NCI-H524 (cell line): Measurements from ENCODE around the gene DPY30.
A peak's percentile ranks its signal among the peaks of the same experiment; 100 is the strongest.
"Not testable (repeated sequence)": the region's sequence is repeated elsewhere in the genome, so short reads cannot be mapped to it uniquely, and the experiment has no call there.

Experiments
- DNase-seq, 2 experiments: peaks; one replicate each; lab custom pipeline; 2025; lab: John Stamatoyannopoulos, UW

DPY30 gene

DNA sequence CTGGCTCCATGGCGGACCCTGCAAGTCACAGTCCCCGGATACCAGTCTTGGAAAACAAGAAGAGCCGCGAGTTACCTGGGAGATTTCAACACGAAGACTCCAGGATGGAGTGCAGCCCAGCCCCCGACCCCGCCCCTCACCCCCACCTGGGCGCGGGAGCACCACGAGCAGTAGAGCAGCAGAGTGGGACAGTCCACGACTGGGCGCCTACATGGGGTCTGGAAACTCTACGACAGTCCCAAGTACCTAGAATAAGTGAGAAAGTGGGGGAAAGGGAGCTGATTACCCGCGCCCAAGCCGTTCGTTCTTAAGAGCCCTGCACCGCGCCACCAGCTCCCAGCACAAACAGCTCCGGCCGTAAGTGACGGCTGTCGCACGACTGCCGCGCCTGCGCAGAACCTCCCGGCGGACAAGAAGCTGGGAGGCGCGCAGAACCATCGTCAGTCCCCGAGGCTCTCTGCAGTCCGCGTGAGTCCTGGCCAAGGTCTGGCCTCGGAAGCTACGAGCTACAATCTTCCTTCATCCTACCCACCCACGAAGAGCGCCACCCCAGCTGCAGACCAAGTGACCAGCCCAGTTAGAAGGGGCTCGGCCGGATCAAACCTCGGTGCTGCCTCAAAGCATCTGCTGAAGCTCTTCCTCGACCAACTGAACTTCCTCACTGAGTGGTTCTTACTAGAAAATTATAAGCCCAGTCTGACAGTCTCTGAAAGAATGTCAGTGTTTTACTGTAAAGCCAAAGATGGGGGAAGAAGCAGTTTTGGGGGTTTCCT, at the start of gene DPY30:
Gene DPY30, minus strand, starts transcription at position 359 of the 773 bp plus-strand sequence. Its CDS starts 349 bp downstream, at position 10.
- DNase-seq = peak; percentile 62 to 93

DNA sequence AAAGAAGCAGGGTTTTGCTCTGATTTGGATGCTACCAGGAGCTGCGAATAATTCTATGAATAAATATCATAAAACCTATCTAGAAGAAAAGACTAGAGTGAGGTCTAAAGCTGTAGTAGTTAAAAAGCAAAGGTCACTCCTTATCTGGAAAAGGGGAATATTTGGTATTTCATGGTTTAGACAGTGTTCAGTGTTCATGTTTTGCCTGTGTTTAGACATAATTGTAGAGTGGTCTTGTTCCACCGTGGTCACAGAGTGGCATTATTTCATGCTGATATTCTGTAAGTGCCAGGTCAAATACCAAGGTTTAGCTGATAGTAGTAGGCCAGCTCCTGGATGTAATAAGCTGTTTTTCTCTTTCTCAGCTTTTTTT, 34.5 kb upstream of the DPY30 start:
- DNase-seq = no peak

DNA sequence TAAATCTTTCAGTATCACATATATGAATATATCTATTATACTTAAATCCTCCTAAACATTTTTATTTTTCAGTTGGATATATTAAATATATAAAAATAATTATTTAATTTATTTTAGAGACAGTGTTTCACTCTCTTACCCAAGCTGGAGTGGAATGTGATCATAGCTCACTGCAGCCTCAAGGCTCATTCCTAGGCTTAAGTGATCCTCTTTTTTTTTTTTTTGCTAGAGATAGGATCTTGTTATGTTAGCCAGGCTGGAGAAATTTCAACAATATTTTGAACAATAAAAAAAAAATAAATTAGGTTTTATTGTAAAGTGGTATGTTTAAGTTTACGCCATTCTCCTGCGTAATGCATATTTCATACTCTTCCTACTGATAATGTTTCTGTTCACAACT, 27.9 kb upstream of the DPY30 start:
- DNase-seq = no peak

DNA sequence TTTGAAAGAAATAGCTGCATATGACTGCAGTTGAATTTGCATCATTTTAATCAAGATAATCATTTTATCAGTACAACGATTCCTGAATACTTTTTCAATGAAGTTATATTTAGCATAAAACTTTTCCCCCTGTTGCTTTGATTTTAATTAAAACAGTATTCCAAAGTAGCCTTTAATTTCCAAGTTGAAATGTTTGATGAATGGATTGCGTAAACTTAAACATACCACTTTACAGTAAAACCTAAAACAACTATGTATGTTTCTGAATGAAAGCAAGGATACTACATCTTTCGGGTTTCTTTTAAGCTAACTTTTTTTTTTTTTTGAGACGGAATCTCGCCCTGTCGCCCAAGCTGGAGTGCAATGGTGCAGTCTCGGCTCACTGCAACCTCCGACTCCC, 25.1 kb upstream of the DPY30 start:
- DNase-seq = no peak

DNA sequence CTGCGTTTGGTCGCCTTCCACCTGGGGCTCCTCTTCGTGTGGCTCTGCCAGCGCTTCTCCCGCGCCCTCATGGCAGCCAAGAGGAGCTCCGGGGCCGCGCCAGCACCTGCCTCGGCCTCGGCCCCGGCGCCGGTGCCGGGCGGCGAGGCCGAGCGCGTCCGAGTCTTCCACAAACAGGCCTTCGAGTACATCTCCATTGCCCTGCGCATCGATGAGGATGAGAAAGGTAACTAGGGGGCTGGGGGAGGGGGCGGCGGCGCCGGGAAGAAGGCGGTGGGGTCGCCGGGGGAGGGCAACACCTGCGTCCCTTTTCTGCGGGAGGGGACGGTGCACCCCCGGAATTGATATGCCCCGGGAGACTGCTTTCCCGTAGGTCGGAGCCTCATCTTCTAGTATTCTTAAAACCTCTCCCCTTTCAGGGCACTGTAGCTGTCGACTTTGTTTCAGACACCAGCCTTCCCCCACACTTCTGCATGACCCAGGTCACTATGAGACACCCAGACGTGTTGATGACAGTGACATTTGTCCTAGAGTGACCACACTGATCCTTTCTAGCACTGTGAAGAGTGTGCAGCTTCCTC, 24.5 kb upstream of the DPY30 start:
- DNase-seq = peak in 1 of 2 experiments; percentile 43

DNA sequence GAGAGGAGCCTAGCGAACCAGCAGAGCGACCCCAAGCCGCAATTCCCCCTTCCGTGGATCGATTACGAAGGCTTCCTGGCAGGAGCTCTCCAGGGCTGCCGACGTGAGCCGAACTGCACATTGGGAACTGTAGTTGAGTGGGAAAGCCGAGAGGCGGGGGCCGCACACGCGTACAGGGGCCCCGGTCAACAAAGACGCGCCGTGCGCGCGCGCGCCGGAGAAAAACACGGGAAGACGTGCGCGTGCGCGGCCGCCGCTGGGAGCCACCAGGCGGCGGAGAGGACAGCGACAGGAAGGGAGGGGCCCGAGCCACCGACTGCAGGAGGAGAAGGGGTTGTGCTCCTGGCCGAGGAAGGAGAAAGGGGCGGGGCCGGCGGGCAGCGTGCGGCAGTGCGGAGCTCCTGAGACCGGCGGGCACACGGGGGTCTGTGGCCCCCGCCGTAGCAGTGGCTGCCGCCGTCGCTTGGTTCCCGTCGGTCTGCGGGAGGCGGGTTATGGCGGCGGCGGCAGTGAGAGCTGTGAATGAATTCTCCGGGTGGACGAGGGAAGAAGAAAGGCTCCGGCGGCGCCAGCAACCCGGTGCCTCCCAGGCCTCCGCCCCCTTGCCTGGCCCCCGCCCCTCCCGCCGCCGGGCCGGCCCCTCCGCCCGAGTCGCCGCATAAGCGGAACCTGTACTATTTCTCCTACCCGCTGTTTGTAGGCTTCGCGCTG, 23.9 kb upstream of the DPY30 start, which contains the start of gene SPAST:
Gene SPAST, plus strand, starts transcription at position 247 of the 711 bp plus-strand sequence. Its CDS starts 276 bp downstream, at position 523.
- peak; percentile 98 to 99 for DNase-seq

DNA sequence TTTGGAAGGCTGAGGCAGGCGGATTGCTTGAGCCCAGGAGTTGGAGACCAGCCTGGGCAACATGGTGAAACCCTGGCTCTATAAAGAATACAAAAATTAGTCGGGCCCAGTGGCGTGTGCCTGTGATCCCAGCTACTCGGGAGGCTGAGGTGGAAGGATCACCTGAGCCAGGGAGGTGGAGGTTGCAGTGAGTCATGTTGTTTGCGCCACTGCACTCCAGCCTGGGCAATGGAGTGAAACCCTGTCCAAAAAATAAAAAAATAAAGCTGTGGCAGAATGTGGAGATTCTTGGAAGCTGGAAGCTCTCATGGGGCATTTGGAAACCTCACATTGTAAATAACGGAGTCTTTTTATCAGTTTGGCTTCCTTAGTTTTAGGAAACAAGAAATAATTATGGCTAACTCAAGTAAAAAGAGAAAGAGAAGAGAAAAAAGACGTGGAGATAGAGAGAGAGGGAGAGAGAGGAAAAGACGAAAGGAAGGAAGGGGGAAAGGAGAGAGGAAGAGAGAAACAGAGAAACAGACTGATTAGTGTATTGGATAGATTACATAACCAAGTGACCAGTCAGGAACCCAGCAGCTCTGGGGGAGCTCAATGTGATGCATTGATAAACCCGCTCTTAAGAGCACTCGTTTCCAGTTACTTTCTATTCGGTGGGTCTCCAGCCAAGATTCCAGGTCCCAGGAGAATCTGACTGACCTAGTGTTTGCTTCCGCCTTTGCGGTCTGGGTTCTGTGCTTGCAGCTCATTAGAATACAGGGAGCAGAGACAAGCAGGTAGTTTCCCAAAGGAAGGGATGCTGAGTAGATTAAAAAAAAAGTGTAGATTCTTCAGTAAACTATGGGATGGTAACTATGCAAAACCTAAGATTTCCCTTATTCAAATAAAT, 22.6 kb upstream of the DPY30 start:
- DNase-seq = peak in 1 of 2 experiments; percentile 40

DNA sequence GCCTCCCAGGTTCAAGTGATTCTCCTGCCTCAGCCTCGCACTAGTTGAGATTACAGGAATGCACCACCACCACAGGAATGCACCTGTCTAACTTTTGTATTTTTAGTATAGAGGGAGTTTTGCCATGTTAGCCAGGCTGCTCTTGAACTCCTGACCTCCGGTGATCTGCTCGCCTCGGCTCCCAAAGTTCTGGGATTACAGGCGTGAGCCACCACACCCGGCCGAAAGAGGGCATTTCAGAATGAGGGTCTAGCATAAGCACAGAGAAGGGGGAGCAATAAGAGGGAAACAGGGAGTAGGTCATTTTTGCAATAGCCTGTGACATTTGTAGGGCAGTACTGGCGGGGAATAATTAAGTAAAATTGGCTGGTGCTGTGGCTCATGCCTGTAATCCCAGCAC, 21.8 kb upstream of the DPY30 start:
- no peak for DNase-seq

DNA sequence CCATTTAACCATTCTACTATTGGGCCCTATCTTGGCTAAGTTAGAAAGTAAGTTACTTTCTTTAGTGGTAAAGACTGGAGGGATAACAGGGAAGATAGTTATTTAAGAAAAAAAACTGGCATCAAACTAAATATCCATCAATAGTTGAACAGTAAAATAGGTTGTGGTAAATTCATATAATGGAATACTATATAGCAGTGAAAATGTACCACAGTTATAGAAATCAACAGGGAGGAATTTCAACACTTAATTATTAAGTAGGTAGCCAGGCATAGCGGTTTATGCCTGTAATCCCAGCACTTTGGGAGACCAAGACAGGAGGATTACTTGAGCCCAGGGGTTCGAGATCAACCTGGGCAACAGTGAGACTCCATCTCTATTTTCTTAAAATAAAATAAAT, 20.7 kb upstream of the DPY30 start:
- DNase-seq = no peak

DNA sequence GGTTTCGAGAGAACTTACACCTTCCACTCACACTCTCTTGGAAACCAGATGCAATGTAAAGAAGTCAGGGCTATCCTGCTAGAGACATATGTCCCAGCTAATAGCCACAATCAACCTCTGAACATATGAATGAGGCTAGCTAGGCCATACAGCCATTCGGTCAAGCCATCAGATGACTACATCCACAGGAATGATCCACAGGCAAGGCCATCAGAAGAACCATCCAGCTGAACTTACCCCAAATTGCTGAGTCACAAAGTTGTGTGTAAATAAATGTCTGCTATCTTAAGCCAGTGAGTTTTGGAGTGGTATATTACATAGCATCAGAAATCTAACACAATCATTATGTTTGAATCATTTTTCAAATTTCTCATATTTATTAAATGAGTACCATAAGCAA, 18.5 kb upstream of the DPY30 start:
- DNase-seq = no peak

DNA sequence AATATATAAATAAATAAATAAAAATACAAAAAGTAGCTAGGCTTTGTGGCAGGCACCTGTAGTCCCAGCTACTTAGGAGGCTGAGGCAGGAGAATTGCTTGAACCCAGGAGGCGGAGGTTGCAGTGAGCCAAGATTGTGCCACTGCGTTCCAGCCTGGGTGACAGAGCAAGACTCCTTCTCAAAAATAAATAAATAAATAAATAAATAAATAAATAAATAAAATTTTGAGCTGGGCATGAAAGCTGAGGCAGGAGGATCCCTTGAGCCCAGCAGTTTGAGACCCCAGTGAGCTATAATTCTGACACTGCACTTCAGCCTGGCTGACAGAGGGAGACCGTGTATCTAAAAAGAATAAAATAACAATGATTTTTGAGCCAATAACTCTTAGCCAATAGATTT, 15.0 kb upstream of the DPY30 start:
- DNase-seq = not testable (repeated sequence)

DNA sequence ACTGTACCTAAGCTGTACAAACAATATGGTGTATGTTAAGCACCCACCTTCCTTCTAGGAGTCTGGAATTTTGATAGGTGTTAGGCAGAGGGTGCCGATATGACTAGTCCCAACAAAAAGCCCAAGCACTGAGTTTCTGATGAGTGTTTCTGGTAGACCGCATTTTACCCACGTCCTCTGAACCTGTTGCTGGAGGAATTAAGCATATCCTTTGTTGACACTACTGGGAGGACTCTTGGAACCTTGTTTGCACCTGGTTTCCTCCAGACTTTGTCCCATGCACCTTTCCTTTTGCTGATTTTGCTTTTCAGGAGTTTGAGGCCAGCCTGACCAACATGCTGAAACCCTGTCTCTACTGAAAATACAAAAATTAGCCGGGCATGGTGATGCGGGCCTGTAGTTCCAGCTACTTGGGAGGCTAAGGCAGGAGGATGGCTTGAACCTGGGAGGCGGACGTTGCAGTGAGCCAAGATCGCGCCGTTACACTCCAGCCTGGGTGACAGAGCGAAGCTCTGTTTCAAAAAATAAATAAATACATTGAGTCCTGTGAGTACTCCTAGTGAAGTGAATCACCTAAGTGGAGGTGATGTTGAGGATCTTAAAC, 12.3 kb upstream of the DPY30 start:
- DNase-seq = no peak

DNA sequence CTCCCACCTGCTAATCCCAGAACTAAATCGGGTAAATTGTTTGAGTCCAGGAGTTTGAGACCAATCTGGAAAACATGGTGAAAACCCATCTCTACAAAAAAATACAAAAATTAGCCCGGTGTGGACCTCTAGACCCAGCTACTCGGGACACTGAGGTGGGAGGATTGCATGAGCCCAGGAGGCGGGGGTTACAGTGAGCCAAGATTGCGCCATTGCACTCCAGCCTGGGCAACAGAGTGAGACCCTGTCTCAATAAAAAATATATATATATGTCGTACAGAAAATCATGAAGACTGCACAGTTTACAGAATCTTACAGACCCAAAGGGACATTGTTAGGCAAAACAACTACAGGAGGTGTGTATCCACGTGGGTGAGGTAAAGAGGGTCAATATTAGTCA, 4.0 kb upstream of the DPY30 start:
- DNase-seq = no peak

DNA sequence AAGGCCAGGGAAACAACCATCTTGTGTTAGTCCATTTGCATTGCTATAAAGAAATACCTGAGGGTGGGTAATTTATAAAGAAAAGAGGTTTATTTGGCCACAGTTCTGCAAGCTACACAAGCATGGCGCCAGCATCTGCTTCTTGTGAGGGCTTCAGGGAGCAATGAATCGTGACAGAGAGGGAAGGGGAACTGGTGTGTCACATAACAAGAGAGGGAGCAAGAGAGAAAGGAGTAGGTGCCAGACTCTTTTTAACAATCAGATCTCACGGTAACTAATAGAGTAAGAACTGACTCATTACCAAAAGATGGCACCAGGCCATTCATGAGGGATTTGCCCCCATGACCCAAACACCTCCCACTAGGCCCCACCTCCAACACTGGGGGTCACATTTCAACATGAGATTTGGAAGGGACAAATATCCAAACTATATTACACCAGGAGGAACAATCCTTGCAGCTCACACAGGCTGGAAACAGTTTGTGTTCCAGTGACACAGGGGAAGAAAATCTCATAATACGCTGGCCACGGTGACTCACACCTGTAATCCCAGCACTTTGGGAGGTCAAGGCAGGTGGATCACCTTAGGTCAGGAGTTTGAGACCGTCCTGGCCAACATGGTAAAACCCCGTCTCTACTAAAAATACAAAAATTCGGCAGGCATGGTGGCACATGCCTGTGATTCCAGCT, 5.3 kb downstream of the DPY30 start:
- not testable (repeated sequence) for DNase-seq

DNA sequence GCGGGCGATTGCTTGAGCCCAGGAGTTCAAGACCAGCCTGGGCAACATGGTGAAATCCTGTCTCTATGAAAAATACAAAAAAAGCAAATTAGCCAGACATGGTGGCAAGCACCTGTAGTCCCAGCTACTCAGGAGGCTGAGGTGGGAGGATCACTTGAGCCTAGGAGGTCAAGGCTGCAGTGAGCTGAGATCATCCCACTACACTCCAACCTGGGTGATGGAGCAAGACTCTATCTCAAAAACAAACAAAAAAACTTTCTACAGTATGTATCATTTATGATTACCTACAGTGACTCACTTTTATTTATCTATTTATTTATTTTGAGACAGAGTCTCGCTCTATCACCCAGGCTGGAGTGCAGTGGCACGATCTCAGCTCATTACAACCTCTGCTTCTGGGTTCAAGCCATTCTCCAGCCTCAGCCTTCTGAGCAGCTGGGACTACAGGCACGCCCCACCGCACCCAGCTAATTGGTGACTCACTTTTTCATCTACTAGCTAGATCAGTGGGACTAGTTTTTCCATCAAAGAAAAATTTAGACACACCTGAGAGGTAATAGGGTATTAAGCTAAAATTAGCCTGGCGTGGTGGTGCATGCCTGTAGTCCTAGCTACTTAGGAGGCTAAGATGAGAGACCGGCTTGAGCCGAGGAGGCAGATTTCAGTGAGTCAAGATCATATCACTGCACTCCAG, 20.7 kb downstream of the DPY30 start:
- DNase-seq = not testable (repeated sequence)

DNA sequence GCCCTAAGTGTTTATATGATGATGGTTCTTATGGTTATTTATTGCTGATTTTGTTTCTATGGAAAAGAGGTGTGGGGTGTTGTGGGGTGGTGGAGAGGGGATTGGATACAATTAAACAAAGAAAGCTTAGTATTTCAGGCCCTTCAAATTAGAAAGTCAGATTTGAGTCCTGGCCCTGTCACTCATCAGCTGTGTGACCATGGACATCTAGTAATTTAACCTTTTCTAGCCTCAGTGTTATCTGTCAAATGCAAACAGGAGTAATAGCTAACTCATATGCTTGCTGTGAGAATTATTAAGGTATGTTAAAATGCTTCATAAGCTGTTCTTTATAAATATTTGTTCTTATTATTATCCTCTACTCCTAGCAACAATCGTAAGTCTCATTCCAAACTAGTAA, 26.7 kb downstream of the DPY30 start:
- no peak for DNase-seq

DNA sequence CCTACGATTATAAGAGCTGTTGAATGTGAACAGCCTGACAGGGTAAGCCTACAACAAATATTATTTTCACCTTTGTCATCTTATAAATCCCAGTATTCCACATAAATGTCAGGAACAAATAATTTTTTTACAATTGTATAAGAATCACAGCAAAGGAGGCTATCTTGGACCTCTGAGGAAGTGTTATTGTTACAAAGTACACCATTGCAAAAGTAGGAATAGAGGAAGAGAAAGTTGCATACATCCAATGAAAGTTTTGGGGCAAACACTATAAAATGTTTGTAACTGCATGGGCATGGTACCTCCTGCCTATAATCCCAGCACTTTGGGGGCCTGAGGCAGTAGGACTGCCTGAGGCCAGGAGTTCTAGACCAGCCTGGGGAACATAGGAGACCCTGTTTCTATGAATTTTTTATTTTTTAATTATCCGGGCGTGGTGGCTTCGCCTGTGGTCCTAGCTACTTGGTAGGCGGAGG, 28.1 kb downstream of the DPY30 start:
- no peak for DNase-seq

DNA sequence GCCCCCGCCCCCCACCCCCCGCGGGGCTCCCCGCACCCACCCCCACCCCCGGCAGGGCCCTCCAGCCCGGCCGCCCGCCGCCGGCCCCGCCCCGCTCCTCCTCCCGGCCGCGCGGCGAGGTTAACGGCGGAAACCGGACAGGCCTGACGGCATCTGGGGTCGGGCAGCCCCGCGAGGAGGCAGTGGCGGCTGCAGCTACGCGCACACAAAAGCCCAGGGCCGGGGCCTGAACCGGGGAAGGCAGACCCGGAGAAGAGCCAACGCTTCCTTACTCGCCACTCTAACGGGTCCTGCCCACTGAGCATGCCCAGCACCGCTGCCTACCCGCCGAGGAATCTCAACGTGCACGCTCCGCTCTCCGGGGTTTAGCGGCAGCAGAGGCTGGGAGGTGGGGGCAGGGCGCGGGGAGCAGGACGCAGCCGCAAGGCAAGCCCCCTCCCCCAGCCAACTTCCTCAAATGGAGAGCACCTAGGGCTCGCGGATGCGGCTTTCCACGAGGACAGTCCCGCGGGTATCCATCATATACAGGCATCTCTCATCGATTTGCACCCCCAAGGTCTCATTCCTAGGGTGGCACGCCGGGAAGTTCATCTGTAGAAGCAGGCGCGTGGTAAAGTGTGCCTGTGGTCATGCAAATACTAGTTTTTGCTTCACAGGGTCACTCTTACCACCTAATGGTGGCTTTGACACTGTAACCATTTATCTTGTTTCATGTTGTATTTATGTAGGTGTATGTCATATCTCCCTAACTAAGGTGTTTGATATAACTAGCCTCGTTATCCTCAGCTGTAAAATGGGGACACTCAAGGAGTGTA, 28.7 kb downstream of the DPY30 start, which contains the start of gene MEMO1:
Gene MEMO1, minus strand, starts transcription at position 339 of the 815 bp plus-strand sequence. CDS start 761 bp downstream, outside the sequence.
- DNase-seq = peak; percentile 93 to 97

DNA sequence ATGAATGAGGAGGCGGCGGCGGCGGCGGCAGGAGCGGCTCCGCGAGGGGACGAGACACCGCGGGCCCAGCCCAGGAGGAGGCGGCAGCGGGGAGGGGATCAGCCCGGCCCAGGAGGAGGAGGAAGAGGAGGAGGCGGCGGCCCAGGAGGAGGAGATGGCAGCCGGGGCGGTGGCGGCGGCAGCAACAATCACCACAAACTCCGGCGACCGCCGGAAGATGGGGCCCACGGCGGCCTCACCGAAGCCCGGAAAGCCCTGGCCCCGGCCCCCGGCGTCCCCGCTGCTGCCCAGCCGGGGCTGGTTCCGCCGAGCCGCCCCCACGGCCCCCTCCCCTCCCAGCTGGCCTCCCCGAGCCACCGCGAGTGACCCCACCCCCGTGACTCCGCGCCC, 29.3 kb downstream of the DPY30 start:
- peak in 1 of 2 experiments; percentile 27 for DNase-seq
